H1 (cell line): ENCODE measurements around the gene PTPRD. TPM values are rescaled to one million over a fixed set of nuclear protein-coding genes. Genes with fewer than 3 reads are reported as not detected.
A peak's percentile ranks its signal among the peaks of the same experiment; 100 is the strongest.

Experiments used
- CTCF ChIA-PET: fragments of 300-600 bp; sonication (Branson Sonifier 250); formaldehyde crosslinking; loops from one replicate; lab custom pipeline; 2021; ENCODE audit not compliant: partially characterized antibody; lab: Charles Lee
- POLR2A ChIA-PET: fragments of 300-600 bp; sonication (Branson Sonifier 250); formaldehyde crosslinking; loops from one replicate; lab custom pipeline; 2021; ENCODE audit warnings: inconsistent platforms; ENCODE audit not compliant: partially characterized antibody; lab: Charles Lee
- DNase-seq, 2 experiments: peaks; one replicate each; pipeline versions ENCODE4 v3.0.0 to v3.0.0-alpha.2; 2010 to 2022; ENCODE audit warnings: low spot score in 2 of 2, low read depth in 1 of 2, mixed read lengths in 1 of 2
- FAIRE-seq: peaks from 2 replicates; lab custom pipeline; 2011; peaks lifted over from hg19 to GRCh38; lab: Jason Lieb, UNC
- H2AFZ ChIP-seq: 2 replicates; pipeline ENCODE4 v1.8.1; 2012; ENCODE audit warnings: low read length, inconsistent platforms
- H2AK5ac ChIP-seq: 2 replicates; pipeline ENCODE4 v1.6.1; 2013; ENCODE audit warnings: low read depth, low read length
- H2BK120ac ChIP-seq: replicated peaks from 2 replicates; pipeline ENCODE3; 2013; ENCODE audit warnings: low read depth, low read length, inconsistent platforms
- H2BK12ac ChIP-seq: 2 replicates; pipeline ENCODE4 v1.6.1; 2013; ENCODE audit warnings: low read depth, low read length
- H2BK15ac ChIP-seq: 2 replicates; pipeline ENCODE4 v1.6.1; 2013; ENCODE audit warnings: low read length
- H2BK20ac ChIP-seq: 2 replicates; pipeline ENCODE4 v1.6.1; 2013; ENCODE audit warnings: low read length
- H2BK5ac ChIP-seq: 2 replicates; pipeline ENCODE4 v1.6.1; 2013; ENCODE audit warnings: low read depth, low read length
- H3K14ac ChIP-seq: 2 replicates; pipeline ENCODE4 v1.6.1; 2013; ENCODE audit warnings: inconsistent platforms; ENCODE audit not compliant: insufficient read length
- H3K18ac ChIP-seq: 2 replicates; pipeline ENCODE4 v1.6.1; 2013; ENCODE audit warnings: low read length; ENCODE audit errors: extremely low read depth
- H3K23ac ChIP-seq: 2 replicates; pipeline ENCODE4 v1.6.1; 2013; ENCODE audit warnings: inconsistent platforms; ENCODE audit not compliant: insufficient read length
- H3K23me2 ChIP-seq: 2 replicates; pipeline ENCODE4 v1.6.1; 2013; ENCODE audit warnings: low read depth, low read length
- H3K27ac ChIP-seq: 2 replicates; pipeline ENCODE4 v1.6.1; 2011; ENCODE audit warnings: low read depth, low read length, inconsistent platforms
- H3K27me3 ChIP-seq, 4 experiments: replicated peaks in 1 of 4; 1 replicate in 1 of 4; 2 replicates in 3 of 4; pipeline versions ENCODE4 v1.6.1 to v1.8.1; 2011 to 2013; ENCODE audit warnings: low read length in 3 of 4, mild to moderate bottlenecking in 3 of 4, inconsistent platforms in 2 of 4, mixed read lengths in 2 of 4, moderate library complexity in 1 of 4; ENCODE audit not compliant: control insufficient read depth in 3 of 4, insufficient read depth in 3 of 4; ENCODE audit errors: extremely low read depth in 1 of 4
- H3K36me3 ChIP-seq, 4 experiments: 2 replicates each; pipeline versions ENCODE4 v1.6.1 to v1.8.1; 2011 to 2013; ENCODE audit warnings: mild to moderate bottlenecking in 4 of 4, low read length in 3 of 4, moderate library complexity in 2 of 4, control low read depth in 1 of 4, inconsistent platforms in 1 of 4; ENCODE audit not compliant: insufficient read depth in 4 of 4, control insufficient read depth in 2 of 4
- H3K4ac ChIP-seq: replicated peaks from 2 replicates; pipeline ENCODE3; 2013; ENCODE audit warnings: low read length, low read depth, mixed read lengths, inconsistent platforms; ENCODE audit not compliant: insufficient read length
- H3K4me1 ChIP-seq, 4 experiments: replicated peaks in 1 of 4; 1 replicate in 1 of 4; 2 replicates in 3 of 4; pipeline versions ENCODE4 v1.6.1 to v1.8.1; 2011 to 2013; ENCODE audit warnings: low read length in 3 of 4, inconsistent platforms in 2 of 4, mixed read lengths in 1 of 4; ENCODE audit not compliant: insufficient read depth in 4 of 4, control insufficient read depth in 3 of 4
- H3K4me2 ChIP-seq, 2 experiments: 2 replicates each; pipeline versions ENCODE4 v1.6.1 to v1.8.1; 2011 to 2013; ENCODE audit warnings: low read depth in 2 of 2, low read length in 2 of 2, control low read depth in 1 of 2, inconsistent platforms in 1 of 2, mild to moderate bottlenecking in 1 of 2; ENCODE audit not compliant: insufficient read depth in 1 of 2
- H3K4me3 ChIP-seq, 4 experiments: fragments of 200-600, 300-600 bp in 1 of 4; sonication (generic), shearing (Covaris generic), sonication (Bioruptor Twin) in 1 of 4; 2 replicates each; pipeline versions ENCODE4 v1.5.1 to v1.8.1; 2011 to 2016; ENCODE audit warnings: low read length in 4 of 4, low read depth in 3 of 4, control low read depth in 2 of 4, inconsistent platforms in 2 of 4, mild to moderate bottlenecking in 2 of 4, mixed read lengths in 1 of 4, moderate library complexity in 1 of 4; ENCODE audit not compliant: insufficient read depth in 2 of 4; ENCODE audit errors: extremely low read depth in 1 of 4
- H3K56ac ChIP-seq: replicated peaks from 2 replicates; pipeline ENCODE3; 2013; ENCODE audit warnings: low read depth, mild to moderate bottlenecking, mixed read lengths, low read length, inconsistent platforms; ENCODE audit not compliant: insufficient read length
- H3K79me1 ChIP-seq: 2 replicates; pipeline ENCODE4 v1.6.1; 2013; ENCODE audit warnings: low read depth, low read length, control low read depth
- H3K79me2 ChIP-seq, 2 experiments: 2 replicates each; pipeline versions ENCODE4 v1.6.1 to v1.8.1; 2012 to 2013; ENCODE audit warnings: low read length in 2 of 2, mild to moderate bottlenecking in 2 of 2, inconsistent platforms in 1 of 2; ENCODE audit not compliant: insufficient read depth in 2 of 2, control insufficient read depth in 1 of 2
- H3K9ac ChIP-seq, 4 experiments: replicated peaks in 1 of 4; 1 replicate in 1 of 4; 2 replicates in 3 of 4; pipeline versions ENCODE4 v1.6.1 to v1.8.1; 2011 to 2013; ENCODE audit warnings: low read depth in 3 of 4, low read length in 3 of 4, control low read depth in 2 of 4, mild to moderate bottlenecking in 2 of 4, moderate library complexity in 2 of 4, inconsistent platforms in 1 of 4; ENCODE audit errors: extremely low read depth in 1 of 4
- H3K9me3 ChIP-seq, 2 experiments: 2 replicates each; pipeline versions ENCODE4 v1.6.1 to v1.8.1; 2012 to 2013; ENCODE audit warnings: mild to moderate bottlenecking in 2 of 2, moderate library complexity in 2 of 2, control low read depth in 1 of 2, inconsistent platforms in 1 of 2, low read depth in 1 of 2, low read length in 1 of 2, mixed read lengths in 1 of 2; ENCODE audit not compliant: insufficient read depth in 2 of 2
- H4K20me1 ChIP-seq, 2 experiments: replicated peaks in 1 of 2; 2 replicates each; pipeline versions ENCODE3 to v1.8.1; 2011 to 2013; ENCODE audit warnings: inconsistent platforms in 2 of 2, low read length in 2 of 2, mild to moderate bottlenecking in 1 of 2; ENCODE audit not compliant: insufficient read depth in 2 of 2, control insufficient read depth in 1 of 2
- H4K5ac ChIP-seq: 2 replicates; pipeline ENCODE4 v1.6.1; 2013; ENCODE audit warnings: low read length, low read depth, mixed read lengths, inconsistent platforms; ENCODE audit not compliant: insufficient read length
- H4K8ac ChIP-seq: 2 replicates; pipeline ENCODE4 v1.8.0; 2013; ENCODE audit warnings: mild to moderate bottlenecking, moderate library complexity, low read length, inconsistent platforms; ENCODE audit not compliant: insufficient read depth; ENCODE audit errors: extremely low read depth
- H4K91ac ChIP-seq: replicated peaks from 2 replicates; pipeline ENCODE3; 2013; ENCODE audit warnings: low read length, mixed read lengths, inconsistent platforms; ENCODE audit not compliant: insufficient read length
- GABPA ChIP-seq: IDR thresholded peaks from 2 replicates; pipeline ENCODE4 v1.6.1; 2011; ENCODE audit warnings: mild to moderate bottlenecking, low read length, moderate library complexity, borderline replicate concordance; ENCODE audit not compliant: insufficient read depth
- MAFK ChIP-seq: IDR thresholded peaks from 2 replicates; pipeline ENCODE4 v1.6.1; 2012; ENCODE audit warnings: low read depth, mild to moderate bottlenecking, improper control_type of control experiment, low read length
- WGBS, 2 experiments: shearing (Covaris generic) in 1 of 2; methylation state at CpG; one replicate each; pipeline versions ENCODE4 v1.1.6 to v1.1.7; 2013 to 2015; ENCODE audit warnings: low lambda C conversion rate in 2 of 2, mixed read lengths in 2 of 2, inconsistent platforms in 1 of 2, low coverage in 1 of 2, missing lambda C conversion rate in 1 of 2; ENCODE audit not compliant: insufficient replicate concordance in 2 of 2, insufficient coverage in 1 of 2, insufficient read length in 1 of 2; ENCODE audit errors: extremely low coverage in 1 of 2, missing lambda C conversion rate in 1 of 2; 5-methylcytosine and 5-hydroxymethylcytosine counted together
- polyA plus RNA-seq, 7 experiments: library from polyadenylated mRNA; depleted of rRNA in 3 of 7; stranded (reverse) in 5 of 7; unstranded in 2 of 7; fragments of >200 nt in 5 of 7; fragments of 200-250 nt in 2 of 7; gene quantifications; 1 replicate in 5 of 7; 2 replicates in 1 of 7; 4 replicates in 1 of 7; pipeline versions ENCODE4 v1.2.1 to v1.2.3, GENCODE V29; 2011 to 2013; ENCODE audit warnings: missing spikeins in 2 of 7, mixed read lengths in 2 of 7
- total RNA-seq: library from RNA; stranded (reverse); fragmentation: NEBNext Ultra II Directional; extraction: Animal tissue kit (Norgen Biotek cat#: 25700); gene quantifications from 2 replicates; pipeline ENCODE4 v1.2.1, GENCODE V29; 2021

The PTPRD gene
- total and polyA plus RNA-seq, 2 of the 8 experiments (the other 6 are each of a cell fraction or from before 2014, with no cell fraction given): 17.2 to 77.0 TPM

- CTCF ChIA-PET: interaction anchor here (0.8 to 1.3 kb wide), 2 partner anchors 15 to 33 kb away, joined by 3 read pairs; no protein-coding TSS in a partner anchor
- no peak for TF ChIP-seq GABPA
- TF ChIP-seq MAFK: peak; percentile 90
- 93% methylated on average over 4 of the region's 4 CpGs; no CpG with 5 or more reads in 1 of the 2 experiments for WGBS, 2 experiments
Measured at GRCh38 chr9:8821910-8822666, 1790.7 kb downstream of the PTPRD start.

More at GRCh38 chr9:8821910-8822666, 1790.7 kb downstream of the PTPRD start:
- Histone ChIP-seq H3K23ac (no peak overlapping the region), H2AFZ (no peak overlapping the region), H3K4ac (no peak overlapping the region), H3K9me3 (no peaks in the 10 kb centered on the region), H3K4me1 (peaks cover 0 to 2% (median 0%) of the 10 kb centered on the region in 4 experiments; a peak in 2 of 7 replicates), H3K79me2 (0 out of 4 replicates have a peak, but pooled peaks cover 0 to 3% of the 10 kb centered on the region in 2 experiments), H2BK15ac (no peak overlapping the region), H3K27me3 (no peaks in the 10 kb centered on the region), H3K56ac (no peak overlapping the region), H2BK5ac (no peak overlapping the region), H3K4me3 (no peak overlapping the region), H3K36me3 (no peaks in the 10 kb centered on the region), H2BK120ac (no peak overlapping the region), H3K27ac (no peak overlapping the region), H3K23me2 (no peaks in the 10 kb centered on the region), H4K5ac (no peak overlapping the region), H4K8ac (no peak overlapping the region), H3K9ac (no peak overlapping the region), H2BK12ac (no peak overlapping the region), H3K14ac (no peak overlapping the region), H3K18ac (no peak overlapping the region), H3K4me2 (no peak overlapping the region), H4K20me1 (no peaks in the 10 kb centered on the region), H2BK20ac (no peak overlapping the region), H2AK5ac (no peak overlapping the region), H4K91ac (no peak overlapping the region), H3K79me1 (no peaks in the 10 kb centered on the region)
- no peak for DNase-seq
- POLR2A ChIA-PET: no interaction called here
- no peak for FAIRE-seq
